SIG-M5 treated with dmso at 0.1 percent for 504 hours (cell line): ENCODE results near the gene PHETA2.
A peak's percentile ranks its signal among the peaks of the same experiment; 100 is the strongest.
"Not testable (repeated sequence)": the region's sequence is repeated elsewhere in the genome, so short reads cannot be mapped to it uniquely, and the experiment has no call there.

Experiments used
- DNase-seq: peaks from one replicate; lab custom pipeline; 2025; ENCODE audit not compliant: unreplicated experiment; lab: John Stamatoyannopoulos, UW

The PHETA2 gene

DNA sequence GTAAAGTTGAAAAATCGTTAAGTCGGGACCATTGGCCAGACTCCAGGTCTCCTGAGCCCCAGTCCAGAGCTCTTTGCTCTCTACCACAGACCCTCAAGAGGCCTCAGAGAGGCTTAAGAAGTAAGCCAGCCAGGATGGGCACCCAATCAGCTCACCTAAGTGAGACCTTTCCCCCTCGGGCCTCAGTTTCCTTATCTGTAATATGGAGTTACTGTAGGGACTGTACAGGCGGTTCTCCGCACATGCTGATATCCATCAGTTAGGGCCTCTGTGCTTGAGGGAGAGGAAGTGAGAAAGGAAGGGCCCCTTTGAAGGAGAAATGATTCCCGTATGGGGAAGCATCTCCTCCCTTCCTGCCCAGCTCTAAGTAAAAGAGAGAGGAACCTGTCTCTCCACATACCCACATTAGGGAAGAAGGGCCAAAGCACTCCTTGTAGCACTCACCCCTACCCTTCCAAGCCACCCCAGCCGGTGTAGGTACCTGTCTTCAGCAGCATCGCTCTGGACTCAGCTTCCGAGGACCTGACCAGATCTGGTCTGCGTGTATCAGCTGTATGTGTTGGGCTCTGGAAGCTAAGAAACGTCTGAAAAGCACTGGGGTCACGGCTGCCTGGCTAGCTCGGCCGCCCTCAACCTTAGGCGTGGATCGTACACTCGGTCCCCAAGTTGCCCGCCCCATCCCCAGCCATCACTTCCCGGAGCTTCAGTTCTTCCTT is 4.1 kb upstream of the PHETA2 start:
- peak; percentile 80 for DNase-seq

DNA sequence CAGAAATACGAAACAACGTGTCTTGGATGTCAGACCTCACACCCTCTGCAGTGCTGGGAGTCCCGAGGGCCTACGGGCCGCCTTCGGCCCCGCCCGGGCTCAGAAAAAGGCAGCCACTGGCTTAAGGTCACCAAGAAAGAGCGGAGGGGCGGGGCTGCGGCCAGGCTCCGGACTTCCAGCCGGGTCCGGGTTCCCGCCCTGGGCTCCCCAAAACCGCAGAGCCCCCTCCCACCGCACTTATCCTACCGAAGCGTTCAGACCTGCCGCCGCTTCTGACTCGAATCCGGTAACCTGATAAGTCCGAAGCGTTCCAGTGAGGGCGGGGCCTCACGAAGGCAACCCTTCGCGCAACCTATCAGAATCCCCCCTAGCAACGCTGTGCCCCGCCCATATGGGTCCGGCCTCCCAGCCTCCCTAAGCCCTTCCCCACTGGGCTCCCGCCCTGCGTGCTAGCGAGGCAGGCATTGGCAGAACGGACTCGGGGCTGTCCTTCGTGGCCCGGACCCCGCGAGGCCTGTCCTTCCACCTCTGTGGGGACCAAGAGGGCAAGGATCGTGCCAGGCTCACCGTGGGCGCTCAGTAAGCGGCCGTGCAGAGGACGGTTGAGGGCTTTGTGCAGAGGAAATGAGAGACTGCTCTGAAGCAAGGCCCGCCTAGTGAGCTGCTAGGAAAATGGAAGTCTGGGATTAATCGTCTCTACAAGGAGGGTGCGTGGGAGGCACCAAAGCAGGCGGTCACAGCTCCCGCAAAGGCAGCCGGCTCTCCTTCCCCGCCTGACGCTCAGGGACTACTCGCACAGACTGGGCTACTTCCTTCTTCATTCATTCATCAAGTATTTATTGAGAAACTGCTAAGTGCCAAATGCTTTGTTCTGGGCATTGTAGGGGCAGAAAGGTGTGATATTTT is 3.3 kb upstream of the PHETA2 start, which contains the start of gene NAGA:
Gene NAGA, minus strand, starts transcription at position 296 of the 906 bp plus-strand sequence. CDS start 515 bp downstream, outside the sequence.
- peak; percentile 93 for DNase-seq

DNA sequence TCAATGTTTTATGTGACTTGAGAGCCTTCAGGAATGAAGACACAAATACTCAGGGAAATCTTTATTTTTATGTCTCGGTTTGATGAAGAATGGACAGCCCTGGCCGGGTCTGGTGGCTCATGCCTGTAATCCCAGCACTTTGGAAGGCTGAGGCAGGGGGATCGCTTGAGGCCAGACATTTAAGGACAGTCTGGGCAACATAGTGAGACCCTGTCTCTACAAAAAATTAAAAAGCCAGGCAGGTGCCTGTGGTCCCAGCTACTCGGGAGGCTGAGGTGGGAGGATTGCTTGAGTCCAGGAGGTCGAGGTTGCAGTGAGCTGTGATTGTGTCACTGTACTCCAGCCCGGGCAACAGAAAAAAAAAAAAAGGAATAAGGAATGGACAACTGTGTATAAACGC is 2.5 kb upstream of the PHETA2 start:
- DNase-seq = not testable (repeated sequence)

DNA sequence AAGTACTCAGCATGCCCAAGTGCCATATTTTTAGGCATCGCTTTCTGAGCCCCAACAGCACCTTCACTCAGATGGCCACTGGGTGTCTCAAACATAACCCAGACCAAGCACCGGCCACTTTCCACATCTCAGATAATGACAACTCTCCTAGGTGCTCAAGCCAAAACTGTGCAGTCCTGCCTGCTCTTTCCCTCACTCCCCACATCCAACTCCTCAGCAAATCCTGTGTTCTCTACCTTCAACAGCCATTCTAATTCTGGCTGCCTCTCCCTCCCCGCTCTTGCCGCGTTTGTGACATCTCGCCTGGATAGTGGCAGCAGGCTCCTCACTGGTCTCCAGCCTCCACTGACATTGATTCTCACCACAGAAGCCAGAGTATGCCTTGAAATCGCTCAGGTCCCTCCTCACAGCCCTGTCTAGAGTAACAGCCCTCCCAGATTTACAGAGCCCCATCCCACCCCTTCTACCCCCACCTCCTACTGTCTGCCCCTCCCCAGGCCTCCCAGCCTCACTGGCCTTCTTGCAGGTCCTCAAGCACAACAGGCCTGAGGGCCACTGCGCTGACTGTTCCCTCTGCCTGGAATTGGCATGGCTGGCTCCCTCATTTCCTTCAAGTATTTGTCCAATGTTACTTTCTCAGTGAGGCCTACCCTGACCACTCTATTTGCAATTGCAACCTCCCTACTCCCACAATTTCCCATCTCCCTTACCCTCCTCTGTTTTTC is 1.3 kb upstream of the PHETA2 start:
- DNase-seq = no peak

DNA sequence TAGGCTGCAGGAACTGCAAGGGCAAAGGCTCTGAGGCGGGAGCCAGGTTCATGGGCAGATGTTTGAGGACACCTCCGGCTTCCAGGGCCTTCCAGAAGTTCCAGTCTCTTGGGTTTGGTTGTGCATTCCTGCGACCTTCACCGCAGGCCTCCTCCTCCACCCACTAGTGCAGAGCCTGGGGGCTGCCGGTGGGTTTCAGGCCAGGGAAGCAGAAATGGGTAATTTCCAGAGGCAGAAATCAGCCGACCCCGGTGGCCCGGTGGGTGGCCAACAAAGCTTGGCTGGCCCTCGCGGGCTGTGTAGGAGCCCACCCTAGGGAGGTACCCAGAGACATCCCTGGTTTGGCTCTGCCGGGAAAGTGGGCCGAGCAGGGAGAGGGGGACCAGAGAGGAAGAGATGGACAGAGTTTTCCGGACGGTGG is 417 bp upstream of the PHETA2 start:
- DNase-seq = no peak

DNA sequence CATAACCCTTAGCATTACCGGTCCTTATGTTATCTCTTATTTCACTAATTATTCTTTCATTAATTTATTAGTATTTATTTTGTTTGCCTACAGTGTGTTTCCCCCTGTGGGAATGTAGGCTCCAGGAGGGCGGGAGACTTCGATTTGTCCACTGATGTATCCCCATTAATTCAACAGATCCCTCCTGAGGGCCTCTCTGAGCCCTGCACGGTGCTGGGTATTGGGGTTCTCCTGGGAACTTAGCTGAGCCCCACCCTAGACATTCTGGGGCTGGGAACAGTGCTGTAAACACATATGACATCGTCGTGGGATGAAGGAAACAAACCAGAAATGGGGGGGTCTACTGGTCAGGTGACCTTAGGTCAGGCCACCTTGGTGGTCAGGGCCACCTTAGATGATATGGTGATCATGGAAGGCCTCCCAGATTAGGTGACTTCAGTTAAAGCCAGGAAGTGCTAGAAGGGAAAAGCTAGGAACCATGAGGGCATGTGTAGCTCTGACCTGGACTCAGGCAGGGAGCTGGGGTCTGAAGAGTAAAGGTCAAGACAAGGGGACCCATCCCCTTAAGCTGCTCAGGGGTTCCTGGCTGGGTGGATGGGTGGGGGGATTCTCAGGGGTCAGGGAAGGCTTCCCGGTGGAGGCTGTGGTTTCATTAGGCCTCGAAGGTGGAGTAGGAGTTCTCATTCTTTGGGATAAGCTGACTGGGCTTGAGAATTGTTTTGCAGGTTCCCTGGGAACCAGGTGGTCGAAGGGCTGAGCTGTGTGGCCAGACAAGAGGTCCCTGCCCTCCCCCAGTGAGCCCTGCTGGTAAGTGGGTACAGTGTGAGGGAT is 1.0 kb downstream of the PHETA2 start:
- DNase-seq = no peak

DNA sequence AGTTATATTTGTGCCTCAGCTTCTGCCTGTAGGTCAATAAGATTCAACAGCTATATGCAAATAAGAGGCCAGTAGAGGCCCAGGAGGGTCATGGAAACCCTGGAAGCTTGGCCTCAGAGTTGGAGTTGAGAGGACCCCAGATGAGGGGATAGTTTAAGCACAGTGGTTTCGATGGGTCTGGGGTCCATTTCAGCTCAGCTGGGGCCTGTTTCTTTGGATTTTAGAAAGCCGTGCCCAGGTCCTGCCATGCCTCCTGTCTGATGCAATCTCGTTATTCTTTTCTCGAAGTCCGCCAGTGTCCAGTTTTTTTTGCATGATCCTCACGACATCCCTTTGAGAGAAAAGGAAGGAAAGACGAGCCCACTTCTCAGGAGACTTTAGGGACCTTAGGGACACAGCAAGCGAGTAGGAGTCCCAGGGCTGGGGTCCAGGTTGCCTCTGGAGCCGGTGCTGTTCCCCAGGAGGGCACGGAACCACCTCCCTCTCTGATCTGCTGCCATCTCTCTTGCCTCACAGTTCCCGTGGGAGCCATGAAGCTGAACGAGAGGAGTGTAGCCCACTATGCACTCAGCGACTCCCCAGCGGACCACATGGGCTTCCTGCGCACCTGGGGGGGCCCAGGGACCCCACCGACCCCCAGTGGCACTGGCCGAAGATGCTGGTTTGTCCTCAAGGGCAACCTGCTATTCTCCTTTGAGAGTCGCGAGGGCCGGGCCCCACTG is 2.9 kb downstream of the PHETA2 start:
- DNase-seq = no peak

DNA sequence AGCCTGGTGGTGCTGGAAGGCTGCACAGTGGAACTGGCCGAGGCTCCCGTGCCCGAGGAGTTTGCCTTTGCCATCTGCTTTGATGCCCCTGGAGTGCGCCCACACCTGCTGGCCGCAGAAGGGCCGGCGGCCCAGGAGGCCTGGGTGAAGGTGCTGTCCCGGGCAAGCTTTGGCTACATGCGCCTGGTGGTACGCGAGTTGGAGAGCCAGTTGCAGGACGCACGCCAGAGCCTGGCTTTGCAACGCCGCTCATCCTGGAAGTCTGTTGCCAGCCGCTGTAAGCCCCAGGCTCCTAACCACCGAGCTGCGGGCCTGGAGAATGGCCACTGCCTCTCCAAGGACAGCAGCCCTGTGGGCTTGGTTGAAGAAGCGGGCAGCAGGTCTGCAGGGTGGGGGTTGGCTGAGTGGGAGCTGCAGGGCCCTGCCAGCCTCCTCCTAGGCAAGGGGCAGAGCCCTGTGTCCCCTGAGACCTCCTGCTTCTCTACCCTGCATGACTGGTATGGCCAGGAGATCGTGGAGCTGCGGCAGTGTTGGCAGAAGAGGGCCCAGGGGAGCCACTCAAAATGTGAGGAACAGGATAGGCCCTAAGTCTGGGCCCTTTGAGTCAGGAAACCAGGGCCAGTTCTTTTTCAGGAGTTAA is 3.6 kb downstream of the PHETA2 start:
- no peak for DNase-seq

DNA sequence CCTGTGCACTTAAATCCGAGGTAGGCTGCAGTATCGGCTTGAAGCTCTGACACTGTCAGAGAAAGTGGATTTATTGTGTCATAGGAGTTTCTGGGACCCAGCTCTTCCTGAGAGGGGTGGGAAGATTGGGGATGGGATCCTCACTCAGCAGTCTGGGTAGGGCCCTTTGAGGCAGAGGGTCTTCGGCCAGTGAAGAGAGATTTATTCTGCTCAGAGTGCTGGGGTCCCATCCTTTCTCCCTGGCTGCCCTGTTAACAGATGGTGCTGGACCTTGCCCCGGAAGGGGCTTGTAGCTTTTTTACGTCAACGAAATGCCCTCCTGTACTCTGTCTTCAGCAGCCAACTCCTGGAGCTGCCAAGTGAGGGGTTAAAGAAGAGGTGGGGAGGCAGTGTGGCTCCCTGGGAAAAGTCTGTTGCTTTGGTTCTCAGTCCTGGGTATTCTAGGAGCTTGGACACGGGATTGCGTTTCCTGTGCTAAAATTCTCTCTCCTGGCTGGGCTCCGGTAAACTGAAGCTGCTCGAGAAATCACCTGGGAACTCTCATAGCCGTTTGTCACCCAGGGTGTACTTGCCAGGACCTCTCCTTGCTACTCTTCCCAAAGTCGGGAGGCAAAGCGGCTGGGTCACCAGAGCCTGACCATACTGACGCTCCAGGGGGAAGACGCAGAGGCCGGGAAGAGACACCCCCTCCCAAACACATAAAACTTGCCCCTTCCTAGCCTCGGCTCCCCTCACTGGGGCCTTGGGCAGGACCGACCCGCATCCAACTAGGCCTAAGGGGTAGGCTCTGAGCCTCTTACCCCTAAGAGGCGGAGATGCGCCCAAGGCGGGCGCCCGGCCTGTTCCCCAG is 4.6 kb downstream of the PHETA2 start:
- no peak for DNase-seq

DNA sequence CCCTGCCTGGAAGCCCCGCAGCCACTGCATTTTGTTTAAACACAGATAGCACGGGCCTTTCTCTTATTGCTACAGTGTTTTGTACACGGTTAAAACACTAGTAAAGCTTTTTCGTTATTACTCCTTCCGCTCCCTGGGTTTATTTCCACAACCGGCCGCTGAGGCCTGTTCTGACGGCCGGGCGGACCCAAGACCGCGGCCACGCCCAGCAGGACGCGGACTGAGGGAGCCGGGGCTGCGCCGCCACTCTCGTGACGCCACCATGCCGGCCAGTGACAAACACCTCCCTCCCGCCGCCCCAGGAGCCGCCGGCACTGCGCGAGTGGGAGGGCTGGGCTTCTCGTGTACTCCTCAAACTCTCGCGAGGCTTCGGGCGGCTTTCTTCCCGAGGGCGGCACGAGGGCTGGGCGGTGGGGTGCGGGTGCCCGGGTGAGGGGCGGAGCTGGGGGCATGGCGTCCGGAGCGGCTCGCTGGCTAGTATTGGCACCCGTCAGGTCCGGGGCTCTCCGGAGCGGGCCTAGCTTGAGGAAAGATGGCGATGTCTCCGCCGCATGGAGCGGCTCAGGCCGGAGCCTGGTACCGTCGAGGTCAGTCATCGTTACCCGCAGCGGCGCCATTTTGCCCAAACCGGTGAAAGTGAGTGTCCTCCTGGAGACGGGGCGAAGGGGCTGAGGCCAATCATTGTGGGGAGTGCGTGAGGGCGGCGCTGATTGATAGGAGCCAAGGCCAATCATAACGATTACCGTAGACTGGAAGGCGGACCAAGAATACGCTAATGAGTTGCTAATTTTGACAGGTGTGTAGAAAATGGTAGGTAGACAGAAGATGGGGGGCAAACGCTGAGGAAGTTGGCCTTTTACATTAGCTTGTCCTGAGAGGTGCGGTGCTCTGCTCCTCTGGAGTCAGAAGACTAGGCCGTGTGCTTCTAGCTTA is 5.5 kb downstream of the PHETA2 start, which contains the start of gene SMDT1:
Gene SMDT1, plus strand, starts transcription at position 382 of the 933 bp plus-strand sequence. Its CDS starts 69 bp downstream, at position 451.
- DNase-seq = peak; percentile 94

DNA sequence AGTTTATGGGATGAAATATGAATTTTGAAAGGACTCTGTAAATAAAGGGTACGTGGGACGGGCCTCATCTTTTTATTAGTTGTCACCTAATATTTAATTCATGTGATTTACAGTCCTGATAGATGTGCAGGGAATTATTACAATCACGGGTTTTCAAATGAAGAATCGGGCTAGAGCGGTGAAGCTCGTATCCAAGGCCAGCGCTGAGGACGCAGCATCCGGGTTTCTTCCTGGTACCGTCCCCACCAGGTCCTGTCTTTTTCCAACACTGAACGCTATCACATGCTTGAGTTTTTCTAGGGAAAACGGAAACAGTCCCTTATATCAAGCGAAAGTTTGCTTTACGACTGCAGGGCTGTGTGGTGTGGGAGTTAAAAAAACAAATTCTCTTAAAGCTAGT is 6.2 kb downstream of the PHETA2 start:
- no peak for DNase-seq

DNA sequence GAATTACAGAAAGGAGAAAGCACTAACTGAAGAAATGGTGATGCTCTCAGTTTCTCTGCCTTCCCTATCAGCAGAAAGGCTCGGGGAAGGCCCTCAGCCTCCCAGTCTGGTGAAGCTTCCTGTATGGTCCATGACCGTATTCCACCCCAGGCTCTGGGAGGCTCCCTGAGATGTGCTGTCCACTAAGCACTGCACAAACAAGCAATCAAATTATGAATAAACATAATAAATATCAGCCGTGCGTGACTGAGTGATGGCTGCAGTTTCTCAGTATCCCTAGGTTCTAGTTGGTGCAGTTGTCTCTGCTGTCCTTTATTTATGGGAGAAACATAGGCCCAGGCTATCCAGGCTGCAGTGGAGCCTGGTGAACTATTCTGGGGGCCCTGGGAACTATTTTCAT is 9.1 kb downstream of the PHETA2 start:
- no peak for DNase-seq

DNA sequence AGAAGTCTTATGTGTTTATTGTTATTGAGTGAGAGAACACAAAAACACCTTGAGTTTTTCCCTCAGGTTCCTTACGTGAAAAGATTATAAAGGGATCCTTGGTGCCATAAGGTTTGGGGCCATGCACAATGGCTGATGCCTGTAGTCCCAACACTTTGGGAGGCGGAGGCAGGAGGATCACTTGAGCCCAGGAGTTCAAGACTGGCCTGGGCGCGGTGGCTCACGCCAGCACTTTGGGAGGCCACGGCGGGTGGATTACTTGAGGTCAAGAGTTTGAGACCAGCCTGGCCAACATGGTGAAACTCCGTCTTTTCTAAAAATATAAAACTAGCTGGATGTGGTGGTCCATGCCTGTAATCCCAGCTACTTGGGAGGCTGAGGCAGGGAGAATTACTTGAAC is 10.8 kb downstream of the PHETA2 start:
- no peak for DNase-seq

DNA sequence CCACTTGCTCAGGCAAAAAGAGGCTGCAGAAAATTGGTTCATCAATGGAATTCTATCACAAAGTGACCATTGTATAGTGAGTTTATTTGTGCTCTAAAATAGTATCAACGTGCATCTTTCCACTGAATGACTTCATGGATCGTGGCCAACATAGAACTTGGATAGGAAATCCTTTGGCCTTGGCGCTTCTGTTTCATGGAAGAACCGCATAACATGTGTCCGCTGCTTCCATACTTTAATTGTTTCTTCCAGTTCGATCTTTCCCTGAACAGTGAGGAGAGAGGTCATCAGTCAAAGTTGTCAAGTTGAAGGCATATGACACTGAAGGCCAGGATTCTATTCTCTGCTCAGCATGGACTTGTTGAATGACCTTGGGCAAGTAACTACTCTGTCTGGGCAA is 12.0 kb downstream of the PHETA2 start:
- DNase-seq = no peak

DNA sequence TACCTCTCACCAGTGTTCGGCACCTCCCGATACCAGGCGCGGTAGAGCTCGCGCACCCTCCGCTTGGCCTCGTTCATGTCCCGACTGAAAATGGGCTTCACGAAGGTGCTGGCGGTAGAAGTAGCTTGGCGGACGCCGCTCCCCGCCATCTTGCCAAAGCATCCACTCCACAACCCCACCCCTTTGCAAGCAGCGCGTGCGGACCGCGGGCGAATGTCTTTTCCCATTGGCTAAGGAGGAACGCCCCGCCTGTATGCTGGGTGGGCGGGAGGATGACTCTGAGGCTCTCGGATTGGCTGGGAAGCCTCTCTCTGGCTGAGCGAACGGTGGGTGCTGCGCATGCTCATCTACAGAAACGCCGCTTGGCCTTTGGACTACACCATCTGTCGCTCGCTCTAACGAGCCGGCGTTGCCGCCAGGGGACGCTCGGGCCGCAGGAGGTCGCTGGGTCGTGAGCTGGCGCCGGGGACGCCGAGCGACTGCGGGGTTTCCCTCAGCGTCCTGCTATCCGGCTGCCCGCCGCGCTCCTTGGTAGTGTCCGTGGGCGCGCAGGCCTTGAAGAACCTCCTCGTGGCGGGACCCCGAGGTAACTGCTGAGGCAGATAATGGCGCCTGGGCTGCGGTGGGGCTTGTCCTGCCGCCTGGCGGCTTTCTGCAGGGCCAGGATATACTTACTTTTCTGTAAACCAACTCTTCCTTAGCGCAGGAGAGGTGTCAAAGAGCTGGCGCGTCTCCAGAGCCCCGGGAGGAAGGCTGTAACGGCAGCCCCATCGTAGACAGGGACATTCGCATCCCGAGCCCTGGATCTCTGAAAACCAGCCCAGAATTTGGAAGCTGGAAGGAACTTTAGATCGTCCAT is 16.8 kb downstream of the PHETA2 start, which contains the start of gene NDUFA6:
Gene NDUFA6, minus strand, starts transcription at position 177 of the 859 bp plus-strand sequence. Its CDS starts 28 bp downstream, at position 149.
- DNase-seq = peak; percentile 97

DNA sequence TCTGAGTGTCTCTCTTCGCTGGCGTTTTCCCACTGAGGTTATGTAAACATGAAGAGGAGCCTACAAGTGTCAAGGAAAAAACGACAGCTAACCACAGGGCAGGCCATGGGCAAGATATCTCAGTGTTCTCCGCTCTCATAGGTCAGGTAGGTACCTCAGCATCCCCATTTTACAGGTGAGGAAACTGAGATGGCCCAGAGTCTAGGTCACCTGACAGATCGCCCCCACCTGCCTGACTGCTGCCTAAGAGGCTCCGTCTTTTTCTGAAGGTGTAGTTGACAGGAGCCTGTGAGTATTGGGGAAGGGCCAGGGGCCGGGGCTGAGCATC is 17.4 kb downstream of the PHETA2 start:
- no peak for DNase-seq
